ENCODE results near the gene CFDP1. TPM values are rescaled to one million over a fixed set of nuclear protein-coding genes. Genes with fewer than 3 reads are reported as not detected.

Gene CFDP1
- total RNA-seq, 2 experiments from 2014 or later: 44.0 to 48.2 TPM

- POLR2A ChIA-PET: no interaction called here
- no peak overlapping the region for H3K4me3 Mint-ChIP-seq
- DNase-seq (no peak), ATAC-seq (no peak)
- H3K9me3 Mint-ChIP-seq (ENCODE audit: low read depth): no peaks in the 10 kb centered on the region
- intact Hi-C loops (cut with DNase I, micrococcal nuclease): loop anchor here in 1 of 2 experiments (5.0 kb wide), 1 partner anchor 40 kb away; no protein-coding TSS in a partner anchor
- peaks cover 15% of the 10 kb centered on the region for H3K4me1 Mint-ChIP-seq
- peaks cover 10% of the 10 kb centered on the region for H3K36me3 Mint-ChIP-seq (ENCODE audit: low read depth)
- CTCF ChIA-PET: no interaction called here
- H3K27me3 Mint-ChIP-seq: no peaks in the 10 kb centered on the region
- no peak overlapping the region for H3K27ac Mint-ChIP-seq
These were observed 95.9 kb downstream of the CFDP1 start for GRCh38 chr16:75337430-75337829.

- no peak for ATAC-seq
- no peak overlapping the region for H3K27ac Mint-ChIP-seq
- POLR2A ChIA-PET: no interaction called here
- no peak for DNase-seq
- H3K4me3 Mint-ChIP-seq: no peak overlapping the region
- no peaks in the 10 kb centered on the region for H3K9me3 Mint-ChIP-seq (ENCODE audit: low read depth)
- peaks cover 15% of the 10 kb centered on the region for H3K4me1 Mint-ChIP-seq
- H3K27me3 Mint-ChIP-seq: no peaks in the 10 kb centered on the region
- CTCF ChIA-PET: interaction anchor here (0.8 to 1.0 kb wide), 2 partner anchors 12 to 43 kb away, joined by 3 to 4 read pairs; no protein-coding TSS in a partner anchor
- intact Hi-C loops (cut with DNase I, micrococcal nuclease): loop anchor here in 1 of 2 experiments (5.0 kb wide), 1 partner anchor 41 kb away; no protein-coding TSS in a partner anchor
- H3K36me3 Mint-ChIP-seq (ENCODE audit: low read depth): peaks cover 10% of the 10 kb centered on the region
These were observed 96.8 kb downstream of the CFDP1 start for GRCh38 chr16:75336521-75336920.

GRCh38 chr16:75333721-75334163 lies 99.6 kb downstream of the CFDP1 start:
- CTCF ChIA-PET: interaction anchor here (0.7 to 1.6 kb wide), 3 partner anchors 7 to 853 kb away, joined by 3 to 5 read pairs (median 5); no protein-coding TSS in a partner anchor
- peaks cover 15% of the 10 kb centered on the region for H3K4me1 Mint-ChIP-seq

GRCh38 chr16:75329943-75330342 lies 103.4 kb downstream of the CFDP1 start:
- ChIA-PET CTCF (interaction anchor here (0.7 kb wide), 1 partner anchor 472 kb away, joined by 3 read pairs; no protein-coding TSS in a partner anchor), POLR2A (no interaction called here)
- H3K27ac Mint-ChIP-seq: no peak overlapping the region
- ATAC-seq (no peak), DNase-seq (no peak)
- peaks cover 31% of the 10 kb centered on the region for H3K4me1 Mint-ChIP-seq
- no peaks in the 10 kb centered on the region for H3K27me3 Mint-ChIP-seq
- intact Hi-C loops (cut with DNase I, micrococcal nuclease): no loop called here
- no peaks in the 10 kb centered on the region for H3K9me3 Mint-ChIP-seq (ENCODE audit: low read depth)
- H3K4me3 Mint-ChIP-seq: no peak overlapping the region
- peaks cover 11% of the 10 kb centered on the region for H3K36me3 Mint-ChIP-seq (ENCODE audit: low read depth)

More at GRCh38 chr16:75333721-75334163, 99.6 kb downstream of the CFDP1 start:
- ATAC-seq: no peak
- intact Hi-C loops (cut with DNase I, micrococcal nuclease): no loop called here
- Mint-ChIP-seq H3K4me3 (no peak overlapping the region), H3K36me3 (ENCODE audit: low read depth) (peaks cover 3% of the 10 kb centered on the region), H3K9me3 (ENCODE audit: low read depth) (no peaks in the 10 kb centered on the region), H3K27ac (no peak overlapping the region), H3K27me3 (no peaks in the 10 kb centered on the region)
- POLR2A ChIA-PET: no interaction called here
- no peak for DNase-seq

DNA sequence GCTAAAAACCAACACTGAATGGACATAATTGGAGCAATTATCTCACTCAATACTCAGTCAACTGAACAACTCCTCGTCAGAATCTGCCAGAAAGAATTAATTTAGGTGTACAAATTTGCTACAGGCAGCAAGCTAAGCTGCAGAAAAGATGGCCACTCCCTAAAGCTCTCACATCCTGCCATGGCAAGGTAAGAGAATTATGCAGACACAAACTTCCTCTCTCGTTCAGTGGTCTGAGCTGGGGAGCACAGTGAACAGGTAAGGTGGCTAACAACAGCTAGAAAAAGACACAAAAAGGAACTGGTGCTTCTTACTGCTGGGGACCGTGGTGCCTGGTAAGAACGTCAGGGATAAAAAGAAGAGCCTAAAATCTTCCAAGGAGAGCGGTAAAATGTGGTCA lies 107.0 kb downstream of the CFDP1 start:
- Mint-ChIP-seq H3K27ac (no peak overlapping the region), H3K9me3 (ENCODE audit: low read depth) (no peaks in the 10 kb centered on the region), H3K4me3 (no peak overlapping the region), H3K27me3 (no peaks in the 10 kb centered on the region), H3K4me1 (peaks cover 23% of the 10 kb centered on the region), H3K36me3 (ENCODE audit: low read depth) (peaks cover 11% of the 10 kb centered on the region)
- ChIA-PET CTCF (interaction anchor here (0.6 to 1.9 kb wide), 8 partner anchors 8 to 800 kb away, joined by 3 to 7 read pairs (median 3); no protein-coding TSS in a partner anchor), POLR2A (no interaction called here)
- ATAC-seq (no peak), DNase-seq (no peak)
- intact Hi-C loops (cut with DNase I, micrococcal nuclease): no loop called here

DNA sequence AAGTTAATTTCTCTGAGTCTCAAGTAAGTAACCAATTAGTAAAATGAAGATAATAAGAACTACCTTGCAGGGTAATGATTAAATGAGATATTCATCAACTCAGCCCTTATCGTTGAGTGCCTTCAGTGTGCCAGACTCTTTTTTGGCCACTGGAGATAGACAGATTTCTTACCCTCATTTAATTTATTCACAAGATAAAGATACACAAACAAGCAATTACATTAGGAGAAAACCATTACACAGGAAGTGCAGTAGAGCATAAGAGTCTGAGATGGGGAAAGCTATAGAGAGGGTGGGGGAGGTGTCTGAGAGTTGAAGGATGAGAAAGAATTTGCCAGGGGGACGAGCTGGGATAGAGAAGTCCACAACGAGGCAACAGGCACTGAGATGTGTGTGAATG lies 109.4 kb downstream of the CFDP1 start:
- intact Hi-C loops (cut with DNase I, micrococcal nuclease): no loop called here
- H3K4me3 Mint-ChIP-seq: no peak overlapping the region
- H3K27me3 Mint-ChIP-seq: peaks cover 2% of the 10 kb centered on the region
- CTCF ChIA-PET: interaction anchor here (1.3 kb wide), 1 partner anchor 10 kb away, joined by 5 read pairs; no protein-coding TSS in a partner anchor
- DNase-seq: no peak
- POLR2A ChIA-PET: interaction anchor here (1.2 kb wide), 1 partner anchor 110 kb away, joined by 3 read pairs; no protein-coding TSS in a partner anchor
- peaks cover 46% of the 10 kb centered on the region for H3K4me1 Mint-ChIP-seq
- H3K27ac Mint-ChIP-seq: no peak overlapping the region
- no peaks in the 10 kb centered on the region for H3K9me3 Mint-ChIP-seq (ENCODE audit: low read depth)
- no peak for ATAC-seq
- H3K36me3 Mint-ChIP-seq (ENCODE audit: low read depth): peaks cover 13% of the 10 kb centered on the region

GRCh38 chr16:75323198-75323597 lies 110.1 kb downstream of the CFDP1 start:
- no peak for ATAC-seq

DNA sequence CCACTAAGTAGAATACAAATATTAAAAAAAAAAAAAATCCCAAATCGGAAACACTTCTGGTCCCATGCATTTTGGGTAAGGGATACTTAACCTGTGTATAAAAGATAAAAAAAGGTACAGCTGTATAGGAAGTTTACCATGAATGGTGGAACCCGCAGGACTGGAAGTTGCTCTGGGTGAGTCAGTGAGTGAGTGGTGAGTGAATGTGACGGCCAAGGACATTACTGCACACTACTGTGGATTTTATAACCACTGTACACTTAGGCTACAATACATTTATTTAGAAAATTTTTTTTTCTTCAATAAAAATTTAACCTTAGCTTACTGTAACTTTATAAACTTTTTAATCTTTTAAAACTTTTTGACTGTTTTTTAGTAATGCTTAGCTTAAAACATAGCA lies 110.6 kb downstream of the CFDP1 start:
- Mint-ChIP-seq H3K36me3 (ENCODE audit: low read depth) (peaks cover 13% of the 10 kb centered on the region), H3K4me3 (no peak overlapping the region), H3K27ac (no peak overlapping the region), H3K27me3 (peaks cover 2% of the 10 kb centered on the region), H3K4me1 (peaks cover 46% of the 10 kb centered on the region), H3K9me3 (ENCODE audit: low read depth) (no peaks in the 10 kb centered on the region)
- ATAC-seq (no peak), DNase-seq (no peak)
- CTCF ChIA-PET: interaction anchor here (0.9 to 1.0 kb wide), 2 partner anchors 8 to 89 kb away, joined by 3 to 5 read pairs; no protein-coding TSS in a partner anchor
- intact Hi-C loops (cut with DNase I, micrococcal nuclease): no loop called here
- POLR2A ChIA-PET: no interaction called here

More at GRCh38 chr16:75323198-75323597, 110.1 kb downstream of the CFDP1 start:
- H3K27ac Mint-ChIP-seq: no peak overlapping the region
- no peaks in the 10 kb centered on the region for H3K9me3 Mint-ChIP-seq (ENCODE audit: low read depth)
- ChIA-PET CTCF (interaction anchor here (0.9 to 1.0 kb wide), 2 partner anchors 9 to 90 kb away, joined by 3 to 5 read pairs; no protein-coding TSS in a partner anchor), POLR2A (no interaction called here)
- H3K4me1 Mint-ChIP-seq: peaks cover 46% of the 10 kb centered on the region
- intact Hi-C loops (cut with DNase I, micrococcal nuclease): no loop called here
- DNase-seq: no peak
- peaks cover 13% of the 10 kb centered on the region for H3K36me3 Mint-ChIP-seq (ENCODE audit: low read depth)
- H3K4me3 Mint-ChIP-seq: no peak overlapping the region
- H3K27me3 Mint-ChIP-seq: peaks cover 2% of the 10 kb centered on the region

GRCh38 chr16:75320435-75320834 lies 112.9 kb downstream of the CFDP1 start:
- Mint-ChIP-seq H3K27ac (no peak overlapping the region), H3K4me1 (peaks cover 35% of the 10 kb centered on the region), H3K4me3 (no peak overlapping the region), H3K27me3 (peaks cover 2% of the 10 kb centered on the region), H3K9me3 (ENCODE audit: low read depth) (no peaks in the 10 kb centered on the region), H3K36me3 (ENCODE audit: low read depth) (peaks cover 11% of the 10 kb centered on the region)
- CTCF ChIA-PET: interaction anchor here (1.0 to 1.8 kb wide), 4 partner anchors 40 to 121 kb away, joined by 3 to 6 read pairs (median 4); no protein-coding TSS in a partner anchor
- DNase-seq (no peak), ATAC-seq (no peak)
- POLR2A ChIA-PET: no interaction called here
- intact Hi-C loops (cut with DNase I, micrococcal nuclease): loop anchor here (1.0 to 2.0 kb wide), 2 partner anchors 15 to 58 kb away; no protein-coding TSS in a partner anchor

GRCh38 chr16:75319513-75320411 lies 113.5 kb downstream of the CFDP1 start:
- peak; percentile 75 for ATAC-seq
- H3K4me3 Mint-ChIP-seq: no peak overlapping the region
- ChIA-PET CTCF (interaction anchor here (1.2 to 1.8 kb wide), 3 partner anchors 66 to 121 kb away, joined by 3 to 6 read pairs (median 4); no protein-coding TSS in a partner anchor), POLR2A (no interaction called here)
- peaks cover 11% of the 10 kb centered on the region for H3K36me3 Mint-ChIP-seq (ENCODE audit: low read depth)
- peaks cover 2% of the 10 kb centered on the region for H3K27me3 Mint-ChIP-seq
- no peaks in the 10 kb centered on the region for H3K9me3 Mint-ChIP-seq (ENCODE audit: low read depth)
- DNase-seq: peak; percentile 25
- intact Hi-C loops (cut with DNase I, micrococcal nuclease): loop anchor here (1.0 to 2.0 kb wide), 2 partner anchors 14 to 59 kb away; no protein-coding TSS in a partner anchor
- H3K27ac Mint-ChIP-seq: no peak overlapping the region
- H3K4me1 Mint-ChIP-seq: peaks cover 35% of the 10 kb centered on the region

- Mint-ChIP-seq H3K4me3 (no peak overlapping the region), H3K36me3 (ENCODE audit: low read depth) (peaks cover 15% of the 10 kb centered on the region), H3K4me1 (peaks cover 31% of the 10 kb centered on the region), H3K9me3 (ENCODE audit: low read depth) (no peaks in the 10 kb centered on the region), H3K27ac (no peak overlapping the region), H3K27me3 (peaks cover 2% of the 10 kb centered on the region)
- no peak for ATAC-seq
- CTCF ChIA-PET: interaction anchor here (1.3 kb wide), 1 partner anchor 118 kb away, joined by 4 read pairs; no protein-coding TSS in a partner anchor
- DNase-seq: no peak
- POLR2A ChIA-PET: no interaction called here
- intact Hi-C loops (cut with DNase I, micrococcal nuclease): no loop called here
These were observed 114.6 kb downstream of the CFDP1 start for GRCh38 chr16:75318737-75319136.

Data from activated CD4-positive, alpha-beta T cell treated with anti-CD3 and anti-CD28 coated beads for 36 hours (primary cell).